NB4 (cell line): ENCODE results near the gene EMP2.
"Not testable (repeated sequence)": the region's sequence is repeated elsewhere in the genome, so short reads cannot be mapped to it uniquely, and the experiment has no call there.

ENCODE experiments used
- DNase-seq: peaks from one replicate; pipeline ENCODE4 v3.0.0; 2010; ENCODE audit warnings: low read depth
- H3K4me3 ChIP-seq: one replicate; pipeline ENCODE4 v1.5.1; 2011; ENCODE audit warnings: mild to moderate bottlenecking, low read depth, low read length, moderate library complexity
- CTCF ChIP-seq: IDR thresholded peaks from one replicate; pipeline ENCODE4 v1.5.1; 2012; ENCODE audit warnings: low read depth, low read length
- MYC ChIP-seq: IDR thresholded peaks from 2 replicates; pipeline ENCODE4 v1.6.1; 2011; ENCODE audit warnings: low read depth, low read length
- POLR2A ChIP-seq: IDR thresholded peaks from 2 replicates; pipeline ENCODE4 v1.6.1; 2011; ENCODE audit warnings: mild to moderate bottlenecking; ENCODE audit not compliant: insufficient read length; ENCODE audit errors: extremely low read depth
- TF ChIP-seq, protein P1 (sequence below): IDR thresholded peaks from 2 replicates; pipeline ENCODE4 v1.6.1; 2011; ENCODE audit warnings: low read depth, low read length

Gene EMP2

DNA sequence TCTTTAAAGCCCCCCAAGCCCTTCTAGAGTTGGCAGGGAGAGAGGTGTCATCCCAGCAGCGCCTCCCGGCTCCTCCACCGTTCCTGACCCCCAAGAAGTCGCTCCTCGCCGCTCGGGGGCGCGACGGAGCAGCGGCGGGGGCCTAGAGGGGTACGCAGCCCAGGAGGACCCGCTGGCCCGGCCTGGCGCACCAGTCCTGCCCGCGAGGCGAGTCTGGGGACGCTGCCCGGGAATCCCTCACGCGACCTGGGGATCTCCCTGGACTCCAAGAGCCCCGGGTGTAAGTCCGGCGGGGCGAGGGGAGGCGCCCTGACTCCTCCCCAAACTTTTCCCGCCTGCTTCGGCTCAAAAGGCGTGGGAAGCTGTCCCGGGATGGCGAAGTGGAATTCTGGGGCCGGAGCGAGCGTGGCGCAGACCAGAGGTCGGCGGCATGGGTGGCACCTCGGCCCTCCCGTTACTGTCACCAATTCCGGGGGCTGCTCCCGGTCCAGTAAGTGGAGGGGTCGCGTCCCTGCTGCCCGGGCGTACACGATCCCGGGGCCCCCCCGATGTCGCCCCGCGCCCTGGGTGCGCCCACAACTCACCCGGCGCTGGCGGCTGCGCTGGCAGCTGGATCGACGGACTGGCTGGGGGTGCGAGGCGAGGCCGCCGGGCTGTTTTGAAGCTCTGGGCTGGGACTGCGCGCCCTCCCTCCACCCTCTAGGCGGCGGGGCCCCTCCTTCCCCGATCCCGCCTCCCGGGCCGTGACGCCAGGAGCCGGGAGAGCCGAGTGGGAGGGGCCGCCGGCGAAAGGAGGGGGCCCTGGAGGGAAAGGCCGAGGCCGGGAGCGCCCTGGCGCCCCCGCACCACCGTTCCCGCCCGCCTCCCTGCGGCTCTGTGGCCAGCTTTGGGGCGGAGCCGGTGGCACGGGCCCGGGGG lies at the start of gene EMP2:
EMP2 (minus strand) TSS at position 634 of the 918 bp plus-strand sequence. CDS start 32,981 bp downstream, outside the sequence.
- peak; percentile 11 for DNase-seq
- TF ChIP-seq, protein P1, sequence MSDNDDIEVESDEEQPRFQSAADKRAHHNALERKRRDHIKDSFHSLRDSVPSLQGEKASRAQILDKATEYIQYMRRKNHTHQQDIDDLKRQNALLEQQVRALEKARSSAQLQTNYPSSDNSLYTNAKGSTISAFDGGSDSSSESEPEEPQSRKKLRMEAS = no peak
- no peak for TF ChIP-seq MYC
- TF ChIP-seq CTCF = no peak
- no peak for TF ChIP-seq POLR2A
- no peak within 1 kb of the TSS for H3K4me3 ChIP-seq

DNA sequence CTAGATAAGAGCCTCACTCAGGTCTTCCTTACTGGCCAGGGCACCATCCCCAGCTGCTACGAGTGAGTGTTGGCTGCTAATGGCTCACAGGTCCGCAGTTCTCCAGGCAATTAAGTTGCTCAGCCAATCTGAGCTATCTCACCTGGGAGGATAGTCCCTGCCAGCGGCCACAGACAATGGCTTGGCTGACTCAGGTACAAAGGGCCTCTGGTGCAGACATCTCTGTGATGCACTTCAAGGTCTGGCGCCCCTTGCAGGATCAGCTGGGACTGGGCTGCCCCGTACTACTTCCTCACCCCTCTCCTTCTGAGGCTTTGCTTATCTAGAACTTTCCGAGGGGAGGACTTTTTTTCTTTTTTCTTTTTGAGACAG lies 49.2 kb upstream of the EMP2 start:
- peak; percentile 26 for DNase-seq
- no peak overlapping the region for H3K4me3 ChIP-seq

GRCh38 chr16:10625595-10626357 lies 45.4 kb upstream of the EMP2 start:
- DNase-seq = peak; percentile 78
- H3K4me3 ChIP-seq = no peak overlapping the region
- no peak for TF ChIP-seq MYC
- no peak for TF ChIP-seq POLR2A
- TF ChIP-seq, protein P1 = no peak
- no peak for TF ChIP-seq CTCF

More for the DNA sequence above, 49.2 kb upstream of the EMP2 start:
- TF ChIP-seq POLR2A (no peak), CTCF (peak; percentile 5)

- H3K4me3 ChIP-seq = no peak overlapping the region
- no peak for DNase-seq
- TF ChIP-seq POLR2A = no peak
- TF ChIP-seq MYC = no peak
Measured at GRCh38 chr16:10624527-10624926, 44.1 kb upstream of the EMP2 start.

DNA sequence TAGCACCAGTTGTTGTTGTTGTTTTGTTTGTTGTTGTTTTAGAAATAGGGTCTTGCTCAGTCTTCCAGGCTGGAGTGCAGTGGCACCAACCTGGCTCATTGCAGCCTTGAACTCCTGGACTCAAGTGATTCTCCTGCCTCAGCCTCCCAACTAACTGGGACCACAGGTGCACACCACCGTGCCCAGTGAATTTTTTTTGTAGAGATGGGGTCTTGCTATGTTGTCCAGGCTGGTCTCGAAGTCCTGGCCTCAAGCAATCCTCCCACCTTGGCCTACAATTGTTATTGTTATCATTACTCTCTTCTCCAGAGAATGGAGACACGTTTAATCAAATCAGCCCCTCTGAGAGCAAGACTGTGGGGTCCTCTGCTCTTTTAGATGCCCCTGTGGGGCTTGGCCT lies 42.7 kb upstream of the EMP2 start:
- H3K4me3 ChIP-seq = no peak overlapping the region
- TF ChIP-seq, protein P1 = no peak
- TF ChIP-seq MYC (no peak), POLR2A (no peak), CTCF (no peak)
- no peak for DNase-seq

GRCh38 chr16:10622036-10622921 lies 41.9 kb upstream of the EMP2 start:
- DNase-seq = no peak
- H3K4me3 ChIP-seq = no peak overlapping the region
- TF ChIP-seq, protein P1 = no peak
- no peak for TF ChIP-seq CTCF
- TF ChIP-seq POLR2A = no peak
- TF ChIP-seq MYC = no peak

GRCh38 chr16:10621216-10621949 lies 41.0 kb upstream of the EMP2 start:
- not testable (repeated sequence) for H3K4me3 ChIP-seq, DNase-seq
